Breast epithelium (tissue), 4 donors: Measurements from ENCODE around the gene GPR62. TPM values are rescaled to one million over a fixed set of nuclear protein-coding genes. Genes with fewer than 3 reads are reported as not detected.

ENCODE experiments used
- DNase-seq, 2 donors: peaks; one replicate each; pipeline ENCODE4 v3.0.0-alpha.2; 2019; ENCODE audit warnings: low spot score in 2 of 2
- H3K27ac ChIP-seq, 2 donors: fragments of 200-600 bp; sonication (generic) in 1 of 2; one replicate each; pipeline ENCODE4 v1.5.1; 2016 to 2019; ENCODE audit warnings: mild to moderate bottlenecking in 1 of 2
- H3K27me3 ChIP-seq, 2 donors: fragments of 200-600 bp; sonication (generic) in 1 of 2; one replicate each; pipeline versions ENCODE4 v1.5.1 to v1.6.0; 2017 to 2019; ENCODE audit warnings: control low read depth in 1 of 2, mild to moderate bottlenecking in 1 of 2
- H3K36me3 ChIP-seq: fragments of 200-600 bp; one replicate; pipeline ENCODE4 v1.5.1; 2019
- H3K4me1 ChIP-seq, 2 donors: fragments of 200-600 bp; sonication (generic); one replicate each; pipeline ENCODE4 v1.5.1; 2016 to 2019; ENCODE audit warnings: control low read depth in 1 of 2
- H3K4me3 ChIP-seq, 3 donors: fragments of 200-600 bp; sonication (generic); 1 replicate in 2 of 3; 2 replicates in 1 of 3; pipeline ENCODE4 v1.5.1; 2016 to 2019; ENCODE audit warnings: mild to moderate bottlenecking in 3 of 3, moderate library complexity in 2 of 3
- H3K9me3 ChIP-seq, 2 donors: fragments of 200-600 bp; sonication (generic) in 1 of 2; one replicate each; pipeline ENCODE4 v1.5.1; 2016 to 2019; ENCODE audit warnings: control low read depth in 1 of 2
- CTCF ChIP-seq, 3 donors: fragments of 450-650 bp; IDR thresholded peaks; one replicate each; pipeline ENCODE4 v1.5.1; 2016 to 2017; ENCODE audit warnings: antibody characterized with exemption in 3 of 3, mild to moderate bottlenecking in 3 of 3, moderate library complexity in 3 of 3
- POLR2A ChIP-seq: fragments of 450-650 bp; IDR thresholded peaks from one replicate; pipeline ENCODE4 v1.6.1; 2016; ENCODE audit warnings: antibody characterized with exemption, mild to moderate bottlenecking, moderate library complexity
- POLR2AphosphoS5 ChIP-seq, 3 donors: sonication (generic); formaldehyde crosslinking; IDR thresholded peaks; one replicate each; pipeline ENCODE4 v1.6.1; 2017; ENCODE audit warnings: antibody characterized with exemption in 3 of 3
- intact Hi-C: fragments of 100-400 bp; cut with DNase I; formaldehyde crosslinking; loops from one replicate; pipeline ENCODE4 v1.15.1; 2023; ENCODE audit warnings: low total_unique reads
- total RNA-seq, 3 donors: library from RNA; depleted of rRNA; stranded (reverse); fragments of >200 nt; gene quantifications; one replicate each; pipeline ENCODE4 v1.1.0, GENCODE V29; 2016

Gene GPR62
- total RNA-seq, 3 donors from 2014 or later, result 0.16 TPM; not detected in 2

- Histone ChIP-seq H3K4me1 (no peaks in the 10 kb centered on the region), H3K36me3 (no peaks in the 10 kb centered on the region), H3K27ac (no peak overlapping the region), H3K27me3 (no peaks in the 10 kb centered on the region), H3K9me3 (no peaks in the 10 kb centered on the region), H3K4me3 (no peak overlapping the region)
- intact Hi-C loops, result no loop called here
- TF ChIP-seq POLR2AphosphoS5 (IDR thresholded peaks at IDR 0.05) (no peak), CTCF (IDR thresholded peaks at IDR 0.05) (no peak), POLR2A (no peak)
- DNase-seq, result no peak
Observed at GRCh38 chr3:51932471-51933370, 22.5 kb upstream of the GPR62 start.

GRCh38 chr3:51933471-51934138, 21.6 kb upstream of the GPR62 start:
- H3K9me3 ChIP-seq, result no peaks in the 10 kb centered on the region
- H3K4me3 ChIP-seq, result no peak overlapping the region
- no peak for TF ChIP-seq CTCF (IDR thresholded peaks at IDR 0.05)
- TF ChIP-seq POLR2A, result no peak
- no peak for TF ChIP-seq POLR2AphosphoS5 (IDR thresholded peaks at IDR 0.05)
- H3K27me3 ChIP-seq, result no peaks in the 10 kb centered on the region
- H3K36me3 ChIP-seq, result no peaks in the 10 kb centered on the region
- no peak for DNase-seq
- H3K27ac ChIP-seq, result no peak overlapping the region
- intact Hi-C loops, result no loop called here
- H3K4me1 ChIP-seq, result no peaks in the 10 kb centered on the region

- H3K27me3 ChIP-seq, result no peaks in the 10 kb centered on the region
- intact Hi-C loops, result no loop called here
- no peak overlapping the region for H3K27ac ChIP-seq
- H3K9me3 ChIP-seq, result no peaks in the 10 kb centered on the region
- H3K4me3 ChIP-seq, result no peak overlapping the region
- DNase-seq, result no peak
- H3K36me3 ChIP-seq, result no peaks in the 10 kb centered on the region
- TF ChIP-seq POLR2A (no peak), POLR2AphosphoS5 (IDR thresholded peaks at IDR 0.05) (no peak), CTCF (IDR thresholded peaks at IDR 0.05) (no peak)
- H3K4me1 ChIP-seq, result no peaks in the 10 kb centered on the region
Observed at GRCh38 chr3:51934139-51934850, 20.9 kb upstream of the GPR62 start.

GRCh38 chr3:51934991-51935885, 19.9 kb upstream of the GPR62 start:
- H3K9me3 ChIP-seq, result no peaks in the 10 kb centered on the region
- DNase-seq, result no peak
- no peaks in the 10 kb centered on the region for H3K36me3 ChIP-seq
- no peaks in the 10 kb centered on the region for H3K4me1 ChIP-seq
- no peak overlapping the region for H3K27ac ChIP-seq
- TF ChIP-seq POLR2A, result no peak
- no peak for TF ChIP-seq POLR2AphosphoS5 (IDR thresholded peaks at IDR 0.05)
- TF ChIP-seq CTCF (IDR thresholded peaks at IDR 0.05), result no peak
- no peak overlapping the region for H3K4me3 ChIP-seq
- H3K27me3 ChIP-seq, result no peaks in the 10 kb centered on the region
- intact Hi-C loops, result no loop called here
